HG02885 (cell line): Measurements from ENCODE around the gene MAP4K3.

Experiments used
- ATAC-seq: cut with Tn5 transposase; IDR thresholded peaks from one replicate; pipeline ENCODE4 v1.9.1; 2021; ENCODE audit warnings: mild to moderate bottlenecking; ENCODE audit not compliant: unreplicated experiment, poor library complexity

Gene MAP4K3

DNA sequence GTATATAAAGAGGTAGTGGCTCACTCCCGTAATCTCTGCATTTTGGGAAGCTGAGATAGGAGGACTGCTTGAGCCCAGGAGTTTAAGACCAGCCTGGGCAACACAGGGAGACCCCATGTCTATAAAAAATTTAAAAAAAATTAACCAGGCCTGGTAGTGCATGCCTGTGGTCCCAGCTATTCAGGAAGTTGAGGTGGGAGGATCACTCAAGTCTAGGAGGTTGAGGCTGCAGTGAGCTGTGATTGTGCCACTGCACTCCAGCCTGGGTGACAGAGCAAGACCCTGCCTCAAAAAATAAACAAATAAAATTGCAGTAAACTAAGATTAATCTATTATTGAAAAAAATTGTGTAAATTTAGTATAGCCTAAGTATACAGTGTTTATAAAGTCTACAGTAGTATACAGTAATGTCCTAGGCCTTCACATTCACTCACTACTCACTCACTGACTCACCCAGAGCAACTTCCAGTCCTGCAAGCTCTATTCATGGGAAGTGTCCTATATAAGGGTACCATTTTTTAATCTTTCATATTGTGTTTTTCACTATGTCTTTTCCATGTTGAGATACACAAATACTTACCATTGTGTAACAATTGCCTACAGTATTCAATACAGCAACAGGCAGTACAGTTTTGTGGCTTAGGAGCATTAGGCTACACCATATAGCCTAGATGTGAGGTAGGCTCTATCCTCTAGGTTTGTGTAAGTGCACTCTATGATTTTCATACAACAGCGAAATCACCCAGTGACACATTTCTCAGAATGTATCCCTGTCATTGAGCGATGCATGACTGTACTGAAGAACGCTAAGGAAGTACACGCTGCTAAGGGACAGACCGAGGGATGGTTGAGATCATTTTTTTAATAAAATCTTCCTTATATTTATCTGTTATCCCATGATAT is 10.4 kb upstream of the MAP4K3 start:
- ATAC-seq = no peak

DNA sequence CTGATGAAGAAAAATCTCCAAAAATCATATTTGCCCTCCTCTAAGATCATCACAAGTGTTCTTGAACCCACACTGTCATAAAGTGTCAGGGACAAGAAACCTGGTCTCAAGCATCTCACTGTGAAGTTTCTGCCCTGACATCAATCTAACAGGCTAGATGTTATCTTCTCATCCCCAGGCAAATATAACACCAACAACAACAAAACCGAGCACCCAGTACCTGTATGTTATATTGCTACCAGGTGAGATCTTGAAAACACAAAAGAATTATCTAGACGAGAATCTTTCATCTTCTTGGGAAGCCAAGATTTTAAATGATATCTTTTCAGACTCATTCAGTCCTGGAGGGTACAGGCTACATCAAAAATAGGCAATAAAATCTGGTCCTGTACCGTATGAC is 8.8 kb upstream of the MAP4K3 start:
- ATAC-seq = no peak

DNA sequence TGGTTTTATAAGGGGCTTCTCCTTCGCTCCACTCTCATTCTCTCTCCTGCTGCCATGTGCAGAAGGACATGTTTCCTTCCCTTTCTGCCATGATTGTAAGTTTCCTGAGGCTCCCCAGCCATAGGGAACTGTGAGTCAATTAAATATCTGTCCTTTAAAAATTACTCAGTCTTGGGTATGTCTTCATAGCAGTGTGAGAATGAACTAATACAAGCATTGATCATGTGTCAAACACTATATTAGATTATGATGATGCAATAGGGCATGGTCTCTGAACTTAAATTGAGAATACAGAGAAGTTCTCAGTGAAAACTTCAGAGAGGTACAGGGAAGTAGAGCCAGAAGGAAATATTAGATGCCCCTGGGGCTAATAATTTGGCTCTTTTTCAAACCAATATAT is 5.9 kb upstream of the MAP4K3 start:
- ATAC-seq = no peak

DNA sequence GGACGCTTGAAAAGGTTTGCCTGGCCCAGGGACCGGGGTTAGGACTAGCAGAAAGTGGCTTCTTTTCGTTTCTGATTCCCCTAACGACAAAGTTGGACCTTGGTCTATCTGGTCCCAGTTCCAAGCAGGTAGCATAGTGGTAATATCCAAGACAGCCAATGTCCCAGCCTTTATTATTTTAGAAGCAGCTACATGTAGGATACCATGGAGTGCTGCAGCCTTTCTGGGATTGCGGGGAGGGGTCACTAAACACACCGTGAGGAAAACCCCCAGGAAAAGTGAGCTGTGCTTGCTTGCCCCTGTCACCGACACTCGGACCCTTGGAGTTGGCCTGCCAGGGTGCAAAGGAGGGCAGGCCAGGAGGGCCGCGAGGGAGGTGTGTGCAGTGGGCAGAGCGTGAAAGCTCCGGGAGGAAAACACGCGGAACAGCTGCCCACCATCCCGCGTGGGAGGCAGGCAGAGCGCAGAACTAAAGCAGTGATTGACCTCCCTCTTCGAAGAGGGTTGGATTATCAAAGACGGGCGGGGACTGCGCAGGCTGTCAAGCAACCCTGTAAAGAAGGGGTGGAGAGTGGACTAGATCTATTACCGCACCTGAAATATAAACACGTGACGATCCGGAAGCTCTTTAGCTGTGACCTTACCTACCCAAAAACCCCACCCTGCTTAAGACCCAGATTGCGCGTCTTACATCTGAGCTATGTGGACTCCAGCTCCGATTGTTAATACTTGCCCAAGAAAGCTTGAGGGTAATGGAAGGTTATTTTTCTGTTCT is 624 bp upstream of the MAP4K3 start:
- no peak for ATAC-seq

DNA sequence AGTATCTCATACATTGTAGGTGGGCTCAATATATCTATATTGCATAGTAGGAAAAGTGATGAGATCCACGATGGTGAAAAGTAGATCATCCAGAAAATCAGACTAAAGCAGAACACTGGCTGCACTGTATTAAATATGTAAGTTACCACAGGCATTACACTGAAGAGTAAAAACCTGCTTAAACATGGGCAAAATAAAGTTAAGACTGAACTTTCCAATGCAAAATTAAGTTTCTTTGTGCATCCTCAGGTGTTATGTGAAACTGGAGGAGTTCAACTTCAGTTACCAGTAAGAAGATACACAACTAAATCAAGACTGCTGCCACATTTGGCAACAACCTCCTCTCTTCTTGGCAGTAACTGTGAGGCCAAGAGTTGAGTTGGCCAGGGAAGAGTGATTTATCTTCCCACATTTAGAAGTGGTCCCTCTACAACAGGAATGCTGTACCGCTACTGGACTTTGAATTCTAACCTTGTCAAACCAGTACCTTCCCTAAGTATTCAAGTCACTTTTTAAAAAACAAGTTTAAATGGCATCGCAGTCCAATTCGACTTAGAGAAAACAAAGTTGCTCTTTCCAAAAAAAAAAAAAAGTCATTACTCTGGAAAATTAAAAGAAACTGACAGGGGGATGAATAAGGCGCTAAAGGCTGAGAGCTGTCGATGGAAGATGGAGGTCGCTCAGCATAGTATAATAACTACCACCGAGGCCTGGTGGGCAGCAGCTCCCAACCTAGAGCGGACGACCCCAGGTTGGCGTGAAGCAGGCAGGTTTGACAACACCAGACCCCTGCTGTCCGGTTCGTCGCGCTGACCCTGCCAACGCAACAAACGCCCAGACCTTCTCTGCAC is 1.1 kb downstream of the MAP4K3 start:
- ATAC-seq = no peak

DNA sequence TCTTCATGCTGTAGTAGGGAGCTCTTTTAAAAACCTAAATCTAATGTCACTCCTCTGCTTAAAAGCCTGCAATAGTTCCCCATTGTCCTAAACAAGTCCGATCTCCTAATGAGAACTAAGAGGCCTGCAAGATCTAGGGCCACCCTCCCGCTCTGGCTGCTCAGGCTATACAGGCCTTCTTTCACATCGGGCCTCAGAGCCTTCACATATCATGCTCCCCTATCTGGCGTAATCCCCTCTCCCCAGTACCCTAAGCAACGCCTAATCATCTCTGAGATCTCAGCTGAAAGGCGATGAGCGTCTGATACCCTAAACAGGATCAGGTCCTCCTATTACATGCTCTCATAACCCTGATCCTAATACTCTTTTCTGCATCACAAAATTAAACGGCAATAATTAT is 1.9 kb downstream of the MAP4K3 start:
- no peak for ATAC-seq

DNA sequence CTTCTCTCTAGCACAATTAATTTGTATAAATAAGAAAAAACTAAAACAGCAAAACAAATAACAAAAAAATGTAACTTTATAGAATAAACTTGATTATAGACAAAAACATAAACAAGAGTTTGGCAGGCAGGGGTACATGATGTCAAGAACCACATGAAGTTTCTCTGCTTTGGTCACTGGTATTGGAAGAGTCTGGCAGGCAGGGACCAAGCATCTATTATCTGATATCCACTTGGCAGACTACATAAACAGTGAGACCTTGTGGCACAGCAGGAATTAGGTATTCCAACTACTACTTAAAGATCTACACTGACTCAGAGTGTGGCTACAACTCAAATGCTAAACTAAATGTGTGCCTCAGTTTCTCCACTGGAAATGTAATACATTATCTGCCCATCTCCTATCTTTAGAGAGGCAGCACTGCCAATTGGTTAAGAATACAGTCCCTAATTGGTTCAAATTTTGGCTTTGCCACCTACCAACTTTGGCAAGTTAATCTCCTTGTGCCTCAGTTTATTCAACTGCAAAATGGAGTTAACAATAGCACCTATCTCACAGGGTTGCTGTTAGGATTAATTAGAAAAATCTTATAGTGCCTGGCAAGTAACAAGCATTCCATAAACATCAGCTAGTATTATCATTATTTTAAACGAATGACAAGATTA is 2.7 kb downstream of the MAP4K3 start:
- ATAC-seq = no peak

DNA sequence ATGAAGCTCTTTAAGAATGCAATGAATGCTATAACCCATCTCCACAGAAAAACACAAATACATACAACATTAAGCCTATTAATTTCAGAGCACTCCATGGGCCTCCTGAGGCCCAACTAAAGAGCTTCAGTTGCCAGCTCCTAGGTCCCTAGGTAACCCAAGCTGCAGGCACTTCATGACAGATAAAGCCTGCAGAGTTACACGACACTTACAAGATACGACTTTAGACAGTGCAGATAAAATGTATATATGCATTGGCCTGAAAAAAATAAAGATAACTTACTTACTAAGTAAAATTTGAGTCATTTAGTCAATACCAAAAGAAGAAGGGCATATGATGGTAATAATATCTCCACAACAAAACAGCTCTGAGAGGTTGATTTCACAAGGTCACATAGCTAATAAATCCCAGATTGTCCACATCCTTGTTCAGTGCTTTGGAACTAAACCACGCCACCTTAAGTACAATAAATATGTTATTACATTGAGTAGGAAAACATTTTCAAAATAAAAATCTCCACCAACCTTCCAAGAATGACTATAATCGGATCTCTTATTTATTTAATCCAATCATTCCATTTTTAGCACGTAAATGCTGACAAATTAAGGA is 3.4 kb downstream of the MAP4K3 start:
- no peak for ATAC-seq

DNA sequence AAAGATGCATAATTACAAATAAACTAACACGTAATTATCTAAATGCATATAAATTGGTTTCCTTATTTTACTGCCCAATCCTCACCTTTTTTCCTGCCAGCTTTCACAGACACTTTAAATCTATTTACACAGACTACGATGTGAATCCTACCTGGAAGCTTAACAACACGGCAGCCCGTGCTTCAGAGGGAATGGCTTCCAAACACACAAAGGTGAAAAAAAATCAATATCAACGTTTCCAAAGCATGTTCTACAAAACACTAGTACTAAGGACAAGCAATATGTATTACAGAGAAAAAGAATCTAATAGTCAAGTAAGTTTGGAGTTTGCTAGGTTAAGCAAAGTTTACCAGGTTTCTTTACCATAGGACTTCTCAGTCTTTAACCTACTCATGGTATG is 4.4 kb downstream of the MAP4K3 start:
- no peak for ATAC-seq

DNA sequence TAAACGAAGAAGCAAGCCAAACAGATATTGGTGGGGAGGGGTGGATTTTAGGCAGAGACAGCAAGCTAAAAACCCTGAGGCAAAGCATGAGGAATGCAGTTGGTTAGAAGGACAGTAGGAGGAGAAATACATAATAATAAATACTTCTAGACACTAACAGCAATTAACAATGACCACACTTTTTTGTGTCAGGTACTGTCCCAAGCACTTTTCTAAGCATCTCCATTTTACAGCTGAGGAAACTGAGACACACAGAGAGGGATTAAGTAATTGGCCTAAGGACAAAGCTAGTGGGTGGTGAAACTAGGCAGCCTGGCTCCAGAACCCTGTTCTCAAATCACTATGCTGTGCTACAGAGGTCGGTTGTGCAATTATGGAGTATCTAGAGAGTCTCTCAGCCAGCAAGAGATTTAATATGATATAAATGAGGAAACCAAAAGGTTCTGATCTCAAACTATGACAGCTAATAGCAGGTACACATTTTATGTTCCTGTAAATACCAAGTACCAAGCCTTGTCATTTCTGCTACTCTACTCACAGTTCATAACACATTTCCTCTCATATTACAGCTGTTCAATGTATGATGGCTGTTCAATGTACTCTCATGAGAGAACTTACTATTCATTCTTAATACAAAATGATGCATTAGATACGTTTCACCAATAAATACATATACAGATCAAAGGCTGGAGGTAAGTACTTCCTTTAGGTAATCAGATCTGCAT is 5.3 kb downstream of the MAP4K3 start:
- no peak for ATAC-seq

DNA sequence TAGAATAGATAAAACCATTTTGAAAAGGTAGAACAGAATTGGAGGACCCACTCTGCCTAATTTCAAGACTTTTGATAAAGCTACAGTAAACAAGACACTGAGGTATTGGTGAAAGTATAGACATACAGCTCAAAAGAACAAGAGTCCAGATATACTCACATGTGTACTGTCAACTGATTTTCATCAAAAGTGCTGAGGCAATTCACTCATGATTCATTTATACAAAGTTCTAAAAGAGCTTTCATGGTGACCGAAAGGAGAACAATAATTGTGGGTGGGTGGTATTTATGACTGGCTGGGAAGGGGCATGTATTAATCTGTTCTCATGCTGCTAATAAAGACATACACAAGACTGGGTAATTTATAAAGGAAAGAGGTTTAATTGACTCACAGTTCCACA is 7.3 kb downstream of the MAP4K3 start:
- ATAC-seq = no peak

DNA sequence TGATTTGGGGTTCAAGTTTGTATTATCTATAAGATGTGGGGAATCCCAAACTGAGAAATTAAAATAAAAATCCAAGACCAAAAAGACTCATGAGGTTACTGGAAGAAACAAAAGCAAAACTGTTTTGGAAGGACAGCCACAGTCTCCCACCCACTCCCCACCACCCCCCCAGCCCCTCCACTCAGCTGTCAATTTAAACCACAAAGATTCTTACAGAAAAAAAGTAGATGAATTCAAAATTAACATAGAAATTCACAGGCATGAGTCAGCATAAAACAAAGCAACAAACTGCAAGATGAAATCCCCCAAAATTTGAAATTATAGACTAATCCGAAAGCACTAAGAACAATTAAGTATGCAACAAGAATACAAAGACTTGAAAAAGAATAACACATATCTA is 12.1 kb downstream of the MAP4K3 start:
- no peak for ATAC-seq

DNA sequence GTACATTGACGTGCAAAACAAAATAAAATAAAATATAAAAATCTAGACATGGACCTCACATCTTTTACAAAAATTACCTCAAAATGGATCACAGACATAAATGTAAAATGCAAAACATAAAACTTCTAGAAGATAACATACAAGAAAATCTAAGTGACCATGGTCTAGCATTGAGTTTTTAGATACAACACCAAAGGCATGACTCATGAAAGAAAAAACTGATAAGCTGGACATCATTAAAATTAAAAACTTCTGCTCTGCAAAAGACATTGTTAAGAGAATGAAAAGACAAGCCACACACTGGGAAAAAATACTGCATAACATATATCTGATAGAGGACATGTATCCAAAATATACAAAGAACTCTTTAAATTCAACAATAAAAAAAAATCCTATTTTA is 14.4 kb downstream of the MAP4K3 start:
- ATAC-seq = no peak

DNA sequence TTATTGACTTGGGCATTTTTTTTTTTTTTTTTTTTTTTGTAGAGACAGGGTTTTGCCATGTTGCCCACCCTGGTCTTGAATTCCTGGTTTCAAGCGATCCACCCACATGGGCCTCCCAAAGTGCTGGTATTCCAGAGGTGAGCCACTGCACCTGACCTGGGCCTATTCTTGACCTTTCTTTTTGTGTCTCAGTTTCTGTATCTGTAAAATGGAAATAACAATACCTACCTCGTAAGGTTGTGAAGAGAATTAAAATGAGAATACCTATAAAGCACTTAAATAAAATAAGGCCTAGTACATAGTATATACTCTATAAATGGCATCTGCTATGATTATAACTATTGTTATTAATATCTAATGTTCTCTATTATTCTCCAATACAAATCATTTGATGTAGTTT is 15.7 kb downstream of the MAP4K3 start:
- ATAC-seq = no peak

DNA sequence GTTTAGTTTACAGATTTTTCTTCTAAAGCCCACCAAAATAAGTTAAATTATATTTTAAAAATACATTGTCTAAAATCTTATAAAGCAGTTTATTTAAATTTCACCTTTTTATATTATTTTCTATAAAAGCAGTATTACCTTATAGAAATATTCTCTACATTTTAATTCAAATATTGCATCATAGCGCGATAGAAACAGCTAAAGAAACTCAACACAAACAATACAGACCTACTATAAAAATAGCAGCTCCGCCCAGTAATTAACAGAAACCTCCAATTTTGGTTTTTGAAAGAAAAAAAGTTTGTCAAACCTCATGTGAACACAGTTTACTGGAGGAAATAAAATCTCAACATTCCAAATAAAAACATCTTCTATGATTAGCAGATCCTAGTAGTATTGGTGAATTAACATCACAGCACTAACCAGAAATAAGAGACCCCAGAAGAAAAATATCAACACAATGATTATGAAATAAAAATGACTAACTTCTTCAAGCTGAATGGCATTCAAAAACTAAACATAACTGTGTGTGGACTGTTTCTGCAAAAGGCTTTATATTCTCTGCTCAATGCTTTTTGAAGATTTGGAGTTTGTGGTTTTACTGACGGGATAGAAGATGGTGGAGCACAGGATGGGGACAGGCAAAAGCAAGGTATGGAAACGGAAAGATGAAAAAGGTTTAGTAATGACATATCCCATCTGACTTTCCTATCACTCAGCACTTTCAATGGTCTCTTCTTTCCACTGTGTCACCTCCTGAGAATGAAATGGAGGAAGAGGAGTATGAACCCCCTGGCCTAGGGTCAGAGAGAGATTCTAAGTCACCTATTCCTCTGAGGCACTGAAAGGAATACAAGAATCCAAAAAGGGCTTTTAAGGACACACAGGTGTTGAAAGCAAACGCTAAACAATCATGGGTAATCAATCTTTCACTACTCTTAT is 17.5 kb downstream of the MAP4K3 start:
- no peak for ATAC-seq

DNA sequence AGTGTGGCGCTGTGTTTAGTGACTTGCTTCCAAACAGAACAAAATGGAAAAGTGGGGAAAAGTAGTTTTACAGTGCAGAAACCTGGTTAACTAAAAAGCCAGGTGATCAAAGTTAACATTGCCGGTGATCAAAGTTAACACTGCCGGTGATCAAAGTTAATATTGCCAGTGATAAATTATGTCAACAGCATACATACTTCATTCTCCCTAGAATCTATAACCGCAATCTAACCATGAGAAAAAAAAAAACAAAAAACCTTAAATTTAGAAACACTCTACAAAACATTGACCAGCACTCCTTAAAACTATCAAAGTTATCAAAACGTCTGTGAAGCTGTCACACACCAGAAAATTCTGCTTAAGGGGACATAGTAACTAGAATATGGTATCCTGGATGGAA is 18.6 kb downstream of the MAP4K3 start:
- ATAC-seq = no peak

DNA sequence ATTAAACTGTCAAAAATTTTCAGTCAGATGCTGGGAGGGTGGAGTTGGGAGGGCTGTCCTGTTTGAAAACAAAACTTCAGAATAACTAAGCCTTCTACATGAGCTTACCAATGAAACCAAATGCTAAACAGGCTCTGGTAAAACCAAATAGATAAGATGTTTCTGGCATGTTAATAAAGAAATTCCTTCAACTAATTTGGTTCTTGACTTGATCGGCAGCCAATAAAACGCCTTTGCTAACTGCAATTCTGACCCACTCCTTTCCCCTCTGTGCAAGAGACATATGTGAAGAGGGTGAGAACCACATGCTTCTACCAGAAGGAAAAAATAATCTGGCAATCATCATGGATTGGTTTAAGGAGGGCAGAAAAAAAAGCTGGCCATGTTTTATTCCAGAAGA is 20.9 kb downstream of the MAP4K3 start:
- no peak for ATAC-seq

DNA sequence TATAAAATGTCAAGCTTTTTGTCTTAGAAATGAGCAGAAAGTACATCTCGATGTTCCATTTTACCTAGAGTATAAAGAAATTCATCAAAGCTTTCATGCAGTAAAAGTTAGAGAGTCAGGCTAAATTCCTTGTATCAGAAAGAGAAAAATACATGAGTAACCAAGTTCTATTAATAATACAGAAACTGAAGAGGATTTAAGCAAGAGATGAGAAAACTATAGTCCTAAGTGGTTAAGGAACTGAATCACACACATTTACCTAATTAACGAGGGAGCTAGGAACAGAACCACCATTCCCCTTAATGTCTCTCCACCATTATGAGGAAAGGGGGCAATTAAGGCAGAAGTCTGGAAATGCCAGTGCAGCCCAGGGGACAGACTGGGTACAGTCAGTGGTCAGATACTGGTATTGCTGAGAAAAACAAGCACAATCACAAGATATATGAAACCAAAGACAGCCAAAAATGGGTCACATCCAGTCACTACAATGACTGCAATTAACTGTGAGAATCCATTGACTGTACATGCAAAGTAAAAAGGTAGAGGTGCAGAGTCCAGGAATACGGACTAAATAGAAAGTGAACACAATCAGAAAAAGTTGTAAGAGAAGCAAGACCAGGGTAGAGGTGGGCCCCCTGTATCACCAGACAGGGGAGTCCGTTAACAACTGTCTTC is 23.9 kb downstream of the MAP4K3 start:
- no peak for ATAC-seq
